Brain pericyte (primary cell): ENCODE measurements around the gene CAV1.
"Not testable (repeated sequence)": the region's sequence is repeated elsewhere in the genome, so short reads cannot be mapped to it uniquely, and the experiment has no call there.

ENCODE experiments used
- DNase-seq: peaks from one replicate; pipeline ENCODE4 v3.0.0-alpha.2; 2012; ENCODE audit warnings: low read depth, low spot score

Gene CAV1

GRCh38 chr7:116582164-116582732 is 57.4 kb downstream of the CAV1 start:
- no peak for DNase-seq

GRCh38 chr7:116582806-116583444 is 58.1 kb downstream of the CAV1 start:
- no peak for DNase-seq

GRCh38 chr7:116583653-116584052 is 58.8 kb downstream of the CAV1 start:
- DNase-seq = no peak

- DNase-seq = no peak
Observed at GRCh38 chr7:116584721-116585120, 59.9 kb downstream of the CAV1 start.

- no peak for DNase-seq
Observed at GRCh38 chr7:116585392-116585791, 60.6 kb downstream of the CAV1 start.

- DNase-seq = no peak
Observed at GRCh38 chr7:116585967-116586366, 61.1 kb downstream of the CAV1 start.

GRCh38 chr7:116587200-116587599 is 62.4 kb downstream of the CAV1 start:
- not testable (repeated sequence) for DNase-seq

- DNase-seq = no peak
Observed at GRCh38 chr7:116588225-116588624, 63.4 kb downstream of the CAV1 start.

- DNase-seq = no peak
Observed at GRCh38 chr7:116588641-116589594, 64.1 kb downstream of the CAV1 start.

GRCh38 chr7:116591202-116592040 is 66.6 kb downstream of the CAV1 start:
- DNase-seq = no peak

GRCh38 chr7:116592041-116592355 is 67.2 kb downstream of the CAV1 start:
- no peak for DNase-seq

- DNase-seq = no peak
Observed at GRCh38 chr7:116592445-116592844, 67.6 kb downstream of the CAV1 start.

- no peak for DNase-seq
Observed at GRCh38 chr7:116593359-116594075, 68.7 kb downstream of the CAV1 start.

GRCh38 chr7:116595063-116595462 is 70.2 kb downstream of the CAV1 start:
- DNase-seq = no peak

- no peak for DNase-seq
Observed at GRCh38 chr7:116597384-116597783, 72.5 kb downstream of the CAV1 start.

- DNase-seq = no peak
Observed at GRCh38 chr7:116598278-116598677, 73.4 kb downstream of the CAV1 start.

GRCh38 chr7:116598861-116599260 is 74.0 kb downstream of the CAV1 start:
- DNase-seq = no peak

- no peak for DNase-seq
Observed at GRCh38 chr7:116601426-116601825, 76.6 kb downstream of the CAV1 start.

- no peak for DNase-seq
Observed at GRCh38 chr7:116607299-116607698, 82.5 kb downstream of the CAV1 start.

- DNase-seq = no peak
Observed at GRCh38 chr7:116610210-116610609, 85.4 kb downstream of the CAV1 start.

GRCh38 chr7:116610721-116611120 is 85.9 kb downstream of the CAV1 start:
- no peak for DNase-seq
